ENCODE results near the gene TRIM65.

GRCh38 chr17:75878174-75878998, 18.4 kb downstream of the TRIM65 start, which contains the start of gene TRIM47:
- TF ChIP-seq CTCF (IDR thresholded peaks at IDR 0.05; ENCODE audit: poor library complexity, severe bottlenecking) (peak; percentile 37), POLR2AphosphoS5 (IDR thresholded peaks at IDR 0.05) (no peak), EZH2 (IDR thresholded peaks at IDR 0.05; ENCODE audit: borderline replicate concordance, insufficient read depth, low read length, poor library complexity, severe bottlenecking) (no peak), RAD21 (conservative IDR thresholded peaks at IDR 0.05) (no peak), MXI1 (conservative IDR thresholded peaks at IDR 0.05; ENCODE audit: poor library complexity, severe bottlenecking) (no peak), SMC3 (conservative IDR thresholded peaks at IDR 0.05; ENCODE audit: poor library complexity) (peak; percentile 9)

All from neural cell (in vitro differentiated cells).